ENCODE results near the gene LMTK3. TPM values are rescaled to one million over a fixed set of nuclear protein-coding genes. Genes with fewer than 3 reads are reported as not detected.

LMTK3 gene
- total and polyA plus RNA-seq, 2 of the 13 experiments (the other 11 are each of a cell fraction or from before 2014, with no cell fraction given), result 0.18 to 0.29 TPM

- TF ChIP-seq IKZF5 (CRISPR knock-in tag; IDR thresholded peaks at IDR 0.05) (no peak), GMEB2 (CRISPR knock-in tag; IDR thresholded peaks at IDR 0.05; ENCODE audit: low read depth) (no peak), ARNT2 (CRISPR knock-in tag; IDR thresholded peaks at IDR 0.05; ENCODE audit: low read depth) (no peak; the same call in 1 of the 2 replicates), ELK4 (CRISPR knock-in tag; IDR thresholded peaks at IDR 0.05; ENCODE audit: borderline replicate concordance) (no peak), NR1H2 (CRISPR knock-in tag; IDR thresholded peaks at IDR 0.05; ENCODE audit: borderline replicate concordance, low read depth) (no peak), DMAP1 (CRISPR knock-in tag; IDR thresholded peaks at IDR 0.05) (peak; percentile 62; the same call in 1 of the 2 replicates), ATF2 (CRISPR knock-in tag; IDR thresholded peaks at IDR 0.05) (no peak), POLR2AphosphoS5 (IDR thresholded peaks at IDR 0.05; ENCODE audit: low read depth, low read length) (peak; percentile 77), ESRRA (CRISPR knock-in tag; IDR thresholded peaks at IDR 0.05; ENCODE audit: low read depth) (no peak; the same call in 1 of the 2 replicates), ZBTB14 (CRISPR knock-in tag; IDR thresholded peaks at IDR 0.05) (no peak), THAP8 (CRISPR knock-in tag; IDR thresholded peaks at IDR 0.05; ENCODE audit: borderline replicate concordance) (no peak), ARHGAP35 (CRISPR knock-in tag; IDR thresholded peaks at IDR 0.05; ENCODE audit: borderline replicate concordance) (no peak), ZNF121 (CRISPR knock-in tag; IDR thresholded peaks at IDR 0.05) (no peak), ZBTB39 (CRISPR knock-in tag; IDR thresholded peaks at IDR 0.05) (no peak), ZNF670 (CRISPR knock-in tag; IDR thresholded peaks at IDR 0.05; ENCODE audit: borderline replicate concordance) (no peak), PATZ1 (CRISPR knock-in tag; IDR thresholded peaks at IDR 0.05) (peak; percentile 48; the same call in 1 of the 2 replicates)
Measured at GRCh38 chr19:48469289-48469881, 42.2 kb downstream of the LMTK3 start, which contains the start of gene CYTH2 (continued).

Measured in HepG2 (cell line).